ENCODE measurements around the gene ZNF507.
A peak's percentile ranks its signal among the peaks of the same experiment; 100 is the strongest.

ZNF507 gene

DNA sequence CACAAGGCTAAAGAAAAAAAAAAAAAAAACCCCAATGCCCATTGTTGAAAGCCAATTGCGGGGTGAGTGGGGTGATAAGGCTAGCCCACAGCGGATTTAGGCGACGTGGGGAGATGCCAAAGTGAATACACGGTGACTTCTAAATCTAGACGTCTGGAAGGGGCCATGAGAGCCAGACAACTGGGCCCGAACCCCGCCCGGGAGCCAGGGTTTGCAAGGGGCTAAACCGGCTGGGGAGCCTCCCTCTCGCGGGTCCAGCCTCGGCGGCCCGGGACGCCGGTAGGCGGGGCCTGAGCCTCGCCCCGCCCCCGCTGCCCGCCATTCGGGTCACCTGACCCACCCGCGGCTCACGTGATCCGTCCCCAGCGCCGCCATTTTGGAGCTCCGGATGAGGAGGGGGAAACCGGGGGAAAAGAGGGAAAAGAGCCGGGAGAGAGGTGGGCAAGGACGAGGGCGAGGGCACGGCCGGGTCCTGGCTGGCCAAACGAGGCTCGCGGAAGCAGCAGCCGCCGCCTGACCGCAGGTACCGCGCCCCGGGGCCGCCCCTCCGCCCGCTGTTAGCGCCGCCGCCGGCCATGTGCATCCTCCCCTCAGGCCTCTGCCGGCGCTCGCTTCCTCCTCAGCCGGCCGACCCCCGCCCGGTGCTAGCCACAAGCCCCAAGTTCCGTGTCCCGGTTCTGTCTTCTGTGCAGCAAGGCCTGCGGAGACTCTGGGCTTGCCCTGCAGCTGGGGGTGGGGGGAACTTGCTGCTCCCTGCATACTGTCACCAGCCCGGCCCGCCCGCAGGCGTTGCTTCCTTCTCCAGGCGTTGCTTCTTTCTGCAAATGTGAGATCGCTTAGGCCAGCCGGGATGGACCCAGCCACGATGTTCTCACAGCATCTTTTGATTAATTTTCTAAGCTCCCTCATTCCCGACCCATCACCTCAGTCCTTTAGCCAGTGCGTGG lies at the start of gene ZNF507:
Gene ZNF507, plus strand, starts transcription at position 350 of the 947 bp plus-strand sequence. CDS start 7,221 bp downstream, outside the sequence.
- DNase-seq (ENCODE audit: low read depth, low spot score): peak; percentile 15

DNA sequence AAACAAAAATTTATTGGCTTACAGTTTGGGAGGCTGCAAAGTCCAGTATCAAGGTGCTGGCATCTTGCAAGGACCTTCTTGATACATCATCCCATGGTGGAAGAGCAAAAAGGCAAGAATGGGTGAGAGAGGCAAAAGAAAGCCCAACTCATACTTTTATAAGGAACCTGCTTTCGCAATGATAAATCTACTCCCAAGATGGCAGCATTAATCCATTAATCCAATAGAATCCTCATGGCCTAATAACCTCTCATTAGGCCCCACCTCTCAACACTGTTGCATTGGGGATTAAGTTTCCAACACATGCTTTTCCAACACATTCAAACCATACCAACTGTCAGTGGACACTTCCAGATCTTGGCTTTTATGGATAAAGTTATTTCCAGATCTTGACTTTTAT lies 48.7 kb upstream of the ZNF507 start:
- no peak for DNase-seq (ENCODE audit: low read depth, low spot score)

DNA sequence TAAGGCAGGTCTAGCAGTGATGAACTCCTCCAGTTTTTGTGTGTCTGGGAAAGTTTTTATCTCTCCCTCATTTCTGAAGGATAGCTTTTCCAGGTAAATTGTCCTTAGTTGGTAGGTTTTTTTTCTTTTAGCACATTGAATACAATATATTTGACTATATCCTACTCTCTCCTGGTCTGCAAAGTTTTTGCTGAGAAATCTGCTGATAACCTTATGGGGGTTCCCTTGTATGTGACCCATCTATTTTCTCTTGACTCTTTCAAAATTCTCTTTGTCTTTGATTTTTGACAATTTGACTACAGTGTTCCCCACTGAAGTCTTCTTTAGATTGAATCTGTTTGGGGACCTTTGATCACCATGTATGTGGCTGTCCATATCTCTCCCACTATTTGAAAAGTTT lies 42.6 kb upstream of the ZNF507 start:
- no peak for DNase-seq (ENCODE audit: low read depth, low spot score)

DNA sequence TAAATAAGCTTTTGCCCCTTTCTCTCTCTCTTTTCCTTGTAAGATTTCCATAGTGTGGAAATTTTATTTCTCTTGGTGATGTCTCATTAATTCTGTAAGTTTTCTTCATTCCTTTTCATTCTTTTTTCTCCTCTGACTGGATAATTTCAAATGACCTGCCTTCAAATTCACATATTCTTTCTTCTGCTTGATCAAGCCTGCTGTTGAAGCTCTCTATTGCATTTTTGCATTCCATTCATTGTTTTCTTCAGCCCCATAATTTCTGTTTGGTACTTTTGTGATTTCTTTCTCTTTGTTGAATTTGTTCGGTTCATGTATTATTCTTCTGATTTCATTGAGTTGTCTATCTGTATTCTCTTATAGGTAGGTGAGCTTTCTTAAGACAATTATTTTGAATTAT lies 42.2 kb upstream of the ZNF507 start:
- no peak for DNase-seq (ENCODE audit: low read depth, low spot score)

- no peak for DNase-seq (ENCODE audit: low read depth, low spot score)
Measured at GRCh38 chr19:32307591-32307990, 37.8 kb upstream of the ZNF507 start.

- DNase-seq (ENCODE audit: low read depth, low spot score): peak; percentile 7
Measured at GRCh38 chr19:32308431-32309077, 36.9 kb upstream of the ZNF507 start.

GRCh38 chr19:32309711-32310390 lies 35.6 kb upstream of the ZNF507 start:
- DNase-seq (ENCODE audit: low read depth, low spot score): no peak

- no peak for DNase-seq (ENCODE audit: low read depth, low spot score)
Measured at GRCh38 chr19:32311371-32311770, 34.0 kb upstream of the ZNF507 start.

DNA sequence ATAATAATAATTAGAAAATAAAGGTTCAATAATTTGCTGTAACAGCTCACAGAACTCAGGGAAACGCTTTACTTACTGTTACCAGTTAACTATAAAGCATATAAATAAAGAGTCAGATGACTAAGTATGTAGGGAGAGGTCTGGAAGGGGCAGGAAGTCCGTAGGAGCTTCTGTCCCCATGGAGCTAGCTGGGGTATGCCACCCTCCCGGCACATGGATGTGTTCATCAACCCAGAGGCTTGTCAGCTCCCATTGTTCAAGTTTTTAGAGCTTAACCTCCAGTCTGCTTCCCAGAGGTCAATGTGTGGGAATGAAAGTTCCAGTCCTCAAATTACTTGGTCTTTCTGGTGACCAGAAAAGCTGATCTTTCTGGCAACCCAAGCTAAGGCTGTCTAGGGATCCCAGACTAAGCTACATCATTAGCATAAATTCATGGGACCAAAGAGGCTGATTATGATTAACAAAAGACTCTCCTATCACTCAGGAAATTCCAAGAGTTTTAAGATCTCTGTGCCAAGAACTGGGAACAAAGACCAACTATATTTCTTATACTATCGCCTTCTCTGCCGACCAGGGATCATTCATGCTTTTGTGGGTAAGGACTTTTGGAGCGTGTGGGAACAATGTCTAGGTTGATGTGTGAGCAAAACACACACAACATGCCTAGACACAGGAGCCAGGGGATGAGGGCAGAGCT lies 31.7 kb upstream of the ZNF507 start:
- DNase-seq (ENCODE audit: low read depth, low spot score): no peak

GRCh38 chr19:32316034-32316433 lies 29.4 kb upstream of the ZNF507 start:
- no peak for DNase-seq (ENCODE audit: low read depth, low spot score)

- DNase-seq (ENCODE audit: low read depth, low spot score): no peak
Measured at GRCh38 chr19:32317086-32317485, 28.3 kb upstream of the ZNF507 start.

DNA sequence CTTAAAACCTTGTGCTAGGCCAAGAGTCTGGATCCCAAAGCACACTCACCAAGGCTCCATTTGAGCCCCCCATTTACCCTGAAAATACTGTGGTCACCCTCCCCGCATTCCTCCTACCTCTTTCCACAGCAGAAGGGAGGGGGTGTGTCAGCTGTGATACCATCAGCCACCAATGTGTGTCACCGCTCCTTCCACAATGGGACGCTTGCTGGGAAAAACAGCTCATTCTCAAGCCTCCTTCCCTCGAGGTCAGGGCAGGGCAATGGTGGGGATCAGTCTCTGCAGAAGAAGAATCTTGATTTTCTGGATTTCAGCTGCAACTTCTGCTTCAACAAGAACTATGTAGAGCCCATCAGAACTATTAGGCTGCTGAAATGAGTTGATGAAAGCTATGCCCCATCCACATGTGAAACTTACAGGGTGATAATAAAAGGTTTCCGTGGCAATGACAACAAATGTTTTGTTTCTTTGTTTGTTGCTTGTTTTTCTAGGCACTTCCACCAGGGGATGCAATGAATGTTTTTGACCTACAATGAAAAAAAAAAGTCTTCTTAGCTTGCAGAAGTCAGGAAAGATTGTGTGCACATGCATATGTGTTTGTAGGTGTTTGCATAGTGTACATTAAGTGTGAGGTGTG lies 26.4 kb upstream of the ZNF507 start:
- peak; percentile 61 for DNase-seq (ENCODE audit: low read depth, low spot score)

DNA sequence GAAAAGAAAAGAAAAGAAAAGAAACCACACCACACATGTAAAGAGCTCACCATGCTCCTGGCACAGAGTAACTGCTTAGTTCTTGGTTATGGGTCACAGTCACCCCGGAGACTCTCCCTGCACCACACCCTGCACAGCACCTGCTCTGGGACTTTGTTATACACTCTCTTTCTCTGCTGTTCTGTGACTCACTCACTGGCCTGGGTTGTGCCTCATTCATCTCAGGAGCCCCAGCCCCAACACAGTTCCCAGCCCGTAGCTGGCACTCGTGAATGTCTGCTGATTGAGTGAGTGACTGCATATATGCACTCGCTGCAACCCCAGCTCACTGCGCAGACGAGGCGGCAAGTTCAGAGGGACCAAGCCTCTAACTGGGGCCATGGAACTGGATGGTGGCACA lies 22.9 kb upstream of the ZNF507 start:
- DNase-seq (ENCODE audit: low read depth, low spot score): no peak

DNA sequence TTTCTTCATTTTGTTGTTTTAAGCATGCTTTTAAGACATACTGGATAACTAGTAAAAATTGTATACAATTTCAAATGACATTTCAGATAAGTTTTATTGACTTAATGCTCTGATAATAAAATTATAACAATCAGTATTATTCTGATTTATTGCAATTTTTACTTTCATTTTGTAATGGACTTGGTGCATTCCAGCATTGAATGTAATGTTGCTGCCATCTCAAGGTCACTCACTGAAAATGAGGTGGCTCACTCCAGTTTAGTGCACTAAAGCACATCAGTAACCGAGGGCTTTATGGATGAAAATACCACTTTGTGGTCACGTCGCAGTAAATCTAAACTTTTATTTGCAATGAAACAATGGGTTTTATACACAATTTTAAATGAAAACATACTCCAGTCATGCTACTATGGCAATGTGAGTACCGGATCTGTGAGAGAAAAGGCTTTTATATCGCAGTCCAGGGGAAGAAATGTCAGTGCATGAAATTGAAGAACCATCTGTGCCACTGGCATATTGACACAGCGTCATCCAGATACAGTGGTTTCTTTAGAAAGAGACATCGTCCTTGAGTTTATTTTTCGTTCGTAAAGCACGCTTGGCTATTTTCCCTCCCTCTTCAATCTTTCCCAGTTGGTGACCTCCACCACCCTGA lies 20.7 kb upstream of the ZNF507 start:
- DNase-seq (ENCODE audit: low read depth, low spot score): no peak

DNA sequence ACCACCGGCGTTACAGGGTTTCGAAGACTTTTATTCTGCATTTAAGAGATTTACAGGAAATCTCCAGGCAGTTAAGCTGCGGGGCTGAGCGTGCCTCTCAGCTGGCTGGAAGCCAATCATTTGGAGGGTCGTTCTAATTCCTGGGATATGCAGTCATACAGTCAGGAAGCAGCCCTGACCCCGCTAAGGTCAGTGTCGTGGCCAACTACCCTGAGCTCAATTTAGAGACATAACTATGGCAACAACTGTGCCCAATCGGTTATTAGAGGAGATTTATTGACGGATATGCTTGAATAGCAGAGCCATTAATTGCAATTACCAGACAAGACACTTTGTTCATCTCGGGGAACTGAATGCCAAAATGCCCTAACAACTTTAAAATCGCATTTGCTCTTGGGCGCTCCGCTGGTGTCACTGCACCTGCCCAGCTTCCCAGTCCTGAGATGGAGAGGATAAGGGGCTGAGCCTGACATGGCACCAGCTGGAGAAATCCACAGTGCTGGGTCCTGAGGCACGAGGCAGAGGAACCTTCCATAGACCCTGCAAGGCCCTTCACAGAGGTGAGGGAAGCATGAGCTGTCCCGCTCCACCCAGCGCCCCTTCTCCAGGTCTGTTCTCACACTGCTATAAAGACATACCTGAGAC lies 15.1 kb upstream of the ZNF507 start:
- no peak for DNase-seq (ENCODE audit: low read depth, low spot score)

GRCh38 chr19:32333227-32333626 lies 12.2 kb upstream of the ZNF507 start:
- no peak for DNase-seq (ENCODE audit: low read depth, low spot score)

- DNase-seq (ENCODE audit: low read depth, low spot score): no peak
Measured at GRCh38 chr19:32336259-32337083, 8.9 kb upstream of the ZNF507 start.

DNA sequence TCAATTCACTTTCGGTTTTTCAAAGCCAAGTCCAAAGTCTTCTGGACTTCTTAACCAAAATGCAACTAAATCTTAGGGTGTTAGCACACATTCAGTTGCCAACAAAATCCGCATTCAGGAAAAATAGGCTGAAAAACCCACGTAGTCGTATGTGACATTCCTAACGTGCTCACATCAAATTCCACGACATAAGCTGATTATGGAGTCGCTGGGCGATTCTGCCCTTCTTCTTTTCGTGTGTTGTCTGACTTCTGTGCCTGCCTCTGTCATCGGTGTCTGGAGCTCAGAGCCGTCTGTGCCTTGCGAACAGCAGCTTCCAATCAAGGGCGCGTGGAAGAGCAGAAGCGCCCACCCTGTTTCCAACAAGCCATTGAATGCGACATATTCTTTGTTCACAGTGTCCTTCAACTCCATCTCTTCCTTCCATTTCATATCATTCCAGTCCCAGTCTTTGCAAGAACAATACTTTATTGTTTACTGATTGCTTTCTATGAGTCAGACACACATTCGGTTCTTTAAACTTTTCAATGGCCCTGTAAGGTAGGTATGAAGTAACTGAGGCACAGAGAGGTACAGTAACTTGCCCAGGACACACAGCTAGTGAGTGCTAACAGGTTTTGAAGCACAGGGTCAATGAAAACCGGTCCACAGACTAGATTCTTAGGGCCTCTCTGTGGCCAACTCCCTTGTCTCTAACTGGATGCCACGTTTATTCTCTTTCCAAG lies 8.2 kb upstream of the ZNF507 start:
- DNase-seq (ENCODE audit: low read depth, low spot score): no peak

- DNase-seq (ENCODE audit: low read depth, low spot score): no peak
Measured at GRCh38 chr19:32339423-32339822, 6.0 kb upstream of the ZNF507 start.

All from iPS DF 19.7 (cell line).